Measurements from ENCODE around the gene PFKFB4. TPM values are rescaled to one million over a fixed set of nuclear protein-coding genes. Genes with fewer than 3 reads are reported as not detected.

PFKFB4 gene
- total RNA-seq, 1 experiment from 2014 or later: 20.3 TPM

- Histone ChIP-seq H3K79me2 (ENCODE audit: insufficient read depth, low read length) (no peaks in the 10 kb centered on the region), H3K4me2 (ENCODE audit: low read length) (peak overlapping the region; percentile 66), H3K27ac (ENCODE audit: low read depth, low read length) (peak overlapping the region; percentile 80), H3K4me1 (ENCODE audit: control insufficient read depth in 1 of 2, insufficient read depth in 2 of 2, low read length in 2 of 2) (peaks cover 51 to 66% of the 10 kb centered on the region in 2 experiments), H3K9me3 (ENCODE audit: control insufficient read depth in 1 of 2, insufficient read depth in 1 of 2, low read depth in 1 of 2, low read length in 2 of 2) (no peaks in the 10 kb centered on the region), H4K20me1 (ENCODE audit: insufficient read depth) (no peaks in the 10 kb centered on the region), H3K27me3 (ENCODE audit: insufficient read depth, low read length) (no peaks in the 10 kb centered on the region), H3K4me3 (replicated peaks in 1 of 2; ENCODE audit: low read depth in 1 of 2, low read length in 2 of 2) (peak overlapping the region in 1 of 2 experiments; percentile 32; a peak in 3 of 4 replicates), H3K9me2 (ENCODE audit: insufficient read depth) (no peaks in the 10 kb centered on the region), H3K36me3 (ENCODE audit: control insufficient read depth in 1 of 2, insufficient read depth in 2 of 2, low read length in 2 of 2) (no peaks in the 10 kb centered on the region), H3K9ac (ENCODE audit: low read length) (peak overlapping the region; percentile 44), H2AFZ (ENCODE audit: low read depth, low read length, poor library complexity, severe bottlenecking) (peak overlapping the region; percentile 16)
- POLR2A ChIA-PET: interaction anchor here (0.5 to 1.3 kb wide), 5 partner anchors 34 to 71 kb away, joined by 3 read pairs; no protein-coding TSS in a partner anchor
- CTCF ChIA-PET: interaction anchor here (0.7 to 1.5 kb wide), 3 partner anchors 35 to 227 kb away, joined by 3 to 6 read pairs (median 6); no protein-coding TSS in a partner anchor
- intact Hi-C loops (cut with micrococcal nuclease): loop anchor here (1.0 to 5.0 kb wide), 3 partner anchors 35 to 42 kb away; no protein-coding TSS in a partner anchor
- peak; percentile 87 for ATAC-seq
- RAD21 ChIA-PET (ENCODE audit: low non-redundant PET in 1 of 2, low total read pairs in 2 of 2, uncharacterized antibody in 2 of 2, unreplicated experiment in 2 of 2): no interaction called here
- TF ChIP-seq EZH2phosphoT487 (IDR thresholded peaks at IDR 0.05; ENCODE audit: borderline replicate concordance) (no peak), CTCF (IDR thresholded peaks at IDR 0.05 in 2 of 3, conservative IDR thresholded peaks at IDR 0.05 in 1 of 3; ENCODE audit: borderline replicate concordance in 1 of 3, insufficient read depth in 1 of 3, low read depth in 2 of 3, low read length in 2 of 3) (peak in 2 of 3 experiments; percentile 57 to 66; a peak in 4 of 6 replicates), POLR2AphosphoS5 (IDR thresholded peaks at IDR 0.05; ENCODE audit: low read depth, low read length) (peak; percentile 40; the same call in 1 of the 2 replicates), TCF7L2 (IDR thresholded peaks at IDR 0.05; ENCODE audit: borderline replicate concordance, extremely low read depth, insufficient read depth, insufficient read length) (peak; percentile 63), ZFX (IDR thresholded peaks at IDR 0.05) (no peak)
- peak; percentile 87 for DNase-seq (ENCODE audit: low read depth, low spot score)
- no TSS peak for BruUV-seq (replicated peaks)
Measured at GRCh38 chr3:48507256-48508061, 49.1 kb downstream of the PFKFB4 start.
